HG03108 (cell line): ENCODE data around the gene FGD4.

Source experiments
- ATAC-seq: cut with Tn5 transposase; IDR thresholded peaks from one replicate; pipeline ENCODE4 v1.9.1; 2021; ENCODE audit warnings: moderate library complexity; ENCODE audit not compliant: unreplicated experiment

FGD4 gene

GRCh38 chr12:32454866-32455265, 55.5 kb downstream of the FGD4 start:
- ATAC-seq: no peak

- ATAC-seq: peak; percentile 73
These were observed 56.3 kb downstream of the FGD4 start for GRCh38 chr12:32455607-32456071.

GRCh38 chr12:32457251-32458025, 58.1 kb downstream of the FGD4 start:
- no peak for ATAC-seq

GRCh38 chr12:32460638-32461037, 61.3 kb downstream of the FGD4 start:
- ATAC-seq: no peak

GRCh38 chr12:32462908-32463307, 63.5 kb downstream of the FGD4 start:
- no peak for ATAC-seq

GRCh38 chr12:32466187-32466586, 66.8 kb downstream of the FGD4 start:
- ATAC-seq: no peak

GRCh38 chr12:32466986-32467711, 67.8 kb downstream of the FGD4 start:
- no peak for ATAC-seq

GRCh38 chr12:32467959-32468863, 68.9 kb downstream of the FGD4 start:
- ATAC-seq: peak; percentile 76

- ATAC-seq: no peak
These were observed 71.6 kb downstream of the FGD4 start for GRCh38 chr12:32470936-32471470.

- no peak for ATAC-seq
These were observed 72.2 kb downstream of the FGD4 start for GRCh38 chr12:32471591-32472001.

GRCh38 chr12:32475724-32476123, 76.4 kb downstream of the FGD4 start:
- ATAC-seq: no peak

GRCh38 chr12:32476446-32476845, 77.1 kb downstream of the FGD4 start:
- no peak for ATAC-seq

- no peak for ATAC-seq
These were observed 78.4 kb downstream of the FGD4 start for GRCh38 chr12:32477714-32478113.

- ATAC-seq: no peak
These were observed 78.8 kb downstream of the FGD4 start for GRCh38 chr12:32478166-32478565.

- peak; percentile 55 for ATAC-seq
These were observed 79.7 kb downstream of the FGD4 start for GRCh38 chr12:32478858-32479725.

GRCh38 chr12:32482226-32482625, 82.9 kb downstream of the FGD4 start:
- ATAC-seq: peak; percentile 59

GRCh38 chr12:32483499-32483898, 84.1 kb downstream of the FGD4 start:
- ATAC-seq: no peak

GRCh38 chr12:32483993-32484392, 84.6 kb downstream of the FGD4 start:
- no peak for ATAC-seq

GRCh38 chr12:32486158-32486557, 86.8 kb downstream of the FGD4 start:
- ATAC-seq: no peak

- no peak for ATAC-seq
These were observed 88.8 kb downstream of the FGD4 start for GRCh38 chr12:32488132-32488531.
